ENCODE results near the gene KCNQ1. TPM values are rescaled to one million over a fixed set of nuclear protein-coding genes. Genes with fewer than 3 reads are reported as not detected.

The KCNQ1 gene
- total and polyA plus RNA-seq, 2 donors (not counting 3 experiments of a cell fraction or from before 2014, with no cell fraction given): 0.07 to 0.09 TPM

DNA sequence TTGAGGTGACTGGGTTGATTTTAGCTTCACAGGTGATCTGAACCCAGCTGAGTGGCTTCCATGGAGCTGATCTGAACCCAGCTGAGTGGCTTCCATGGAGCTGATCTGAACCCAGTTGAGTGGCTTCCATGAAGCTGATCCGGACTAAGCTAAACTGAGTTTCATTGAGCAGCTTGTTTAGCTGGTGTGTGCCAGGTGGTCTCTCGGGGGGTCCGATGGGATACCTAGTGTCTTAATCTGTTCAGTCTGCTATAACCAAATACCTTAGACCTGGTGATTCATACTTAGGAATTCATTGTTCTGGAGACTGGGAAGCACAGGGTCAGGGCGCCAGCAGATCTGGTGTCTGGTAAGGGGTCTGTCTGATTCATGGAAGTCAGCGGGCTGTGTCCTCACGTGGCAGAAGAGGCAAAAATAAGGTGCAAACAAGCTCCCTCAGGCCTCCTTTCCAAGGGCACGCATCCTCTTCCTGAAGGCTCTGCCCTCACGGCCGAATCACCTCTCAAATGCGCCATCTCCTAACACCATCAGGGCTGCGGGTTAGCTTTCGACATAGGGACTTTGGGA lies 307.5 kb downstream of the KCNQ1 start:
- intact Hi-C loops (cut with micrococcal nuclease): no loop called here
- no peak overlapping the region for H2AFZ ChIP-seq (ENCODE audit: low read depth, low read length)
- no peaks in the 10 kb centered on the region for H3K9me3 ChIP-seq (replicated peaks; ENCODE audit: control insufficient read depth, insufficient read depth, low read length)
- H3K27me3 ChIP-seq (ENCODE audit: control insufficient read depth in 2 of 2, insufficient read depth in 2 of 2, low read length in 2 of 2): no peaks in the 10 kb centered on the region
- ChIA-PET POLR2A (no interaction called here), CTCF (interaction anchor here (0.9 kb wide), 1 partner anchor 9 kb away, joined by 3 read pairs; no protein-coding TSS in a partner anchor)
- no TSS peak for BruUV-seq (replicated peaks)
- DNase-seq (ENCODE audit: low read depth, low spot score) (no peak), FAIRE-seq (no peak)
- no peak overlapping the region for H3K9ac ChIP-seq (replicated peaks; ENCODE audit: extremely low read depth, insufficient read depth, low read length)
- no peak overlapping the region for H3K4me2 ChIP-seq (ENCODE audit: insufficient read depth, low read length)
- TF ChIP-seq, protein P1, sequence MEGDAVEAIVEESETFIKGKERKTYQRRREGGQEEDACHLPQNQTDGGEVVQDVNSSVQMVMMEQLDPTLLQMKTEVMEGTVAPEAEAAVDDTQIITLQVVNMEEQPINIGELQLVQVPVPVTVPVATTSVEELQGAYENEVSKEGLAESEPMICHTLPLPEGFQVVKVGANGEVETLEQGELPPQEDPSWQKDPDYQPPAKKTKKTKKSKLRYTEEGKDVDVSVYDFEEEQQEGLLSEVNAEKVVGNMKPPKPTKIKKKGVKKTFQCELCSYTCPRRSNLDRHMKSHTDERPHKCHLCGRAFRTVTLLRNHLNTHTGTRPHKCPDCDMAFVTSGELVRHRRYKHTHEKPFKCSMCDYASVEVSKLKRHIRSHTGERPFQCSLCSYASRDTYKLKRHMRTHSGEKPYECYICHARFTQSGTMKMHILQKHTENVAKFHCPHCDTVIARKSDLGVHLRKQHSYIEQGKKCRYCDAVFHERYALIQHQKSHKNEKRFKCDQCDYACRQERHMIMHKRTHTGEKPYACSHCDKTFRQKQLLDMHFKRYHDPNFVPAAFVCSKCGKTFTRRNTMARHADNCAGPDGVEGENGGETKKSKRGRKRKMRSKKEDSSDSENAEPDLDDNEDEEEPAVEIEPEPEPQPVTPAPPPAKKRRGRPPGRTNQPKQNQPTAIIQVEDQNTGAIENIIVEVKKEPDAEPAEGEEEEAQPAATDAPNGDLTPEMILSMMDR (IDR thresholded peaks at IDR 0.05; ENCODE audit: extremely low read depth in 1 of 2, insufficient read depth in 1 of 2, low read depth in 1 of 2, low read length in 2 of 2): no peak
- TF ChIP-seq, protein P2, sequence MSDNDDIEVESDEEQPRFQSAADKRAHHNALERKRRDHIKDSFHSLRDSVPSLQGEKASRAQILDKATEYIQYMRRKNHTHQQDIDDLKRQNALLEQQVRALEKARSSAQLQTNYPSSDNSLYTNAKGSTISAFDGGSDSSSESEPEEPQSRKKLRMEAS (IDR thresholded peaks at IDR 0.05; ENCODE audit: insufficient read depth, insufficient read length): no peak
- TF ChIP-seq POLR2A (IDR thresholded peaks at IDR 0.05; ENCODE audit: low read depth, low read length): no peak
- TF ChIP-seq MYC (IDR thresholded peaks at IDR 0.05; ENCODE audit: low read depth, low read length): no peak
- no peak for TF ChIP-seq JUN (IDR thresholded peaks at IDR 0.05; ENCODE audit: borderline replicate concordance, insufficient read depth, insufficient read length, low read depth)
- TF ChIP-seq EZH2 (IDR thresholded peaks at IDR 0.05; ENCODE audit: borderline replicate concordance, low read depth, low read length, severe bottlenecking): no peak
- no peak for TF ChIP-seq POLR2AphosphoS5 (IDR thresholded peaks at IDR 0.05; ENCODE audit: insufficient read depth, low read depth, low read length)
- no peak for TF ChIP-seq GATA2 (IDR thresholded peaks at IDR 0.05; ENCODE audit: insufficient read depth, insufficient read length, low read depth, low read length)
- TF ChIP-seq FOS (IDR thresholded peaks at IDR 0.05; ENCODE audit: borderline replicate concordance, insufficient read depth, low read length): no peak
- no peak overlapping the region for H3K27ac ChIP-seq (ENCODE audit: insufficient read depth, low read depth, low read length)
- no peaks in the 10 kb centered on the region for H4K20me1 ChIP-seq (replicated peaks; ENCODE audit: control insufficient read depth, extremely low read depth, insufficient read depth, low read length)
- H3K79me2 ChIP-seq (ENCODE audit: control insufficient read depth, insufficient read depth, low read length): no peaks in the 10 kb centered on the region
- H3K36me3 ChIP-seq (ENCODE audit: control insufficient read depth in 2 of 2, extremely low read depth in 1 of 2, insufficient read depth in 2 of 2, low read length in 2 of 2): no peaks in the 10 kb centered on the region
- dilution Hi-C loops (cut with MboI; ENCODE audit: extremely low pct_ligation_motif_present, low sequenced_read_pairs): no loop called here
- H3K4me1 ChIP-seq (ENCODE audit: control insufficient read depth, extremely low read depth, insufficient read depth, low read length): no peaks in the 10 kb centered on the region
- H3K4me3 ChIP-seq (replicated peaks in 1 of 3; ENCODE audit: insufficient read depth in 1 of 3, low read depth in 1 of 3, low read length in 3 of 3): no peak overlapping the region
- no peaks in the 10 kb centered on the region for H3K9me1 ChIP-seq (replicated peaks; ENCODE audit: control insufficient read depth, extremely low read depth, insufficient read depth, low read length)
